Esophagus (tissue), 2 donors: Measurements from ENCODE around the gene SNW1. TPM values are rescaled to one million over a fixed set of nuclear protein-coding genes. Genes with fewer than 3 reads are reported as not detected.

Source experiments
- H3K27ac ChIP-seq, 2 donors: one replicate each; pipeline ENCODE4 v1.5.1; 2013; ENCODE audit warnings: low read depth in 2 of 2, mild to moderate bottlenecking in 2 of 2, inconsistent platforms in 1 of 2, low read length in 1 of 2, moderate library complexity in 1 of 2
- H3K27me3 ChIP-seq, 2 donors: one replicate each; pipeline ENCODE4 v1.6.1; 2013; ENCODE audit warnings: low read length in 2 of 2, control low read depth in 1 of 2, mild to moderate bottlenecking in 1 of 2; ENCODE audit not compliant: insufficient read depth in 2 of 2, control insufficient read depth in 1 of 2
- H3K36me3 ChIP-seq, 2 donors: one replicate each; pipeline ENCODE4 v1.6.1; 2013; ENCODE audit warnings: low read length in 1 of 2; ENCODE audit not compliant: control insufficient read depth in 2 of 2, insufficient read depth in 2 of 2
- H3K4me1 ChIP-seq, 2 donors: one replicate each; pipeline ENCODE4 v1.6.1; 2013; ENCODE audit warnings: low read length in 1 of 2; ENCODE audit not compliant: control insufficient read depth in 2 of 2, insufficient read depth in 2 of 2
- H3K4me3 ChIP-seq, 2 donors: one replicate each; pipeline ENCODE4 v1.5.1; 2013; ENCODE audit warnings: low read length in 2 of 2, mild to moderate bottlenecking in 2 of 2, low read depth in 1 of 2, moderate library complexity in 1 of 2
- H3K9me3 ChIP-seq, 2 donors: one replicate each; pipeline ENCODE4 v1.6.1; 2013; ENCODE audit warnings: mild to moderate bottlenecking in 2 of 2, low read depth in 1 of 2, low read length in 1 of 2, moderate library complexity in 1 of 2; ENCODE audit not compliant: control insufficient read depth in 2 of 2, insufficient read depth in 1 of 2
- WGBS, 2 donors: extraction: QIAGEN DNeasy Blood & Tissue Kit; methylation state at CpG; one replicate each; pipeline ENCODE4 v1.1.7; 2013; 5-methylcytosine and 5-hydroxymethylcytosine counted together
- polyA plus RNA-seq, 2 donors: library from polyadenylated mRNA; stranded (reverse); fragments of 200-250 nt; gene quantifications; one replicate each; pipeline ENCODE4 v1.2.3, GENCODE V29; 2013
- donor health status: healthy with polysubstance abuse.
- donor health status: Bipolar disorder and iron deficiency.

The SNW1 gene
- polyA plus RNA-seq, 2 donors: 20.0 to 32.7 TPM

GRCh38 chr14:77721437-77721836 is 39.5 kb downstream of the SNW1 start:
- Histone ChIP-seq H3K9me3 (no peaks in the 10 kb centered on the region), H3K36me3 (peaks cover 6 to 16% of the 10 kb centered on the region in 2 donors), H3K27me3 (no peaks in the 10 kb centered on the region), H3K27ac (no peak overlapping the region), H3K4me1 (no peaks in the 10 kb centered on the region), H3K4me3 (no peak overlapping the region)
- WGBS, 2 donors: 91 to 95% methylated on average over 5 of the region's 5 CpGs

GRCh38 chr14:77717608-77718305 is 43.2 kb downstream of the SNW1 start:
- Histone ChIP-seq H3K4me1 (no peaks in the 10 kb centered on the region), H3K4me3 (no peak overlapping the region), H3K36me3 (peaks cover 2 to 10% of the 10 kb centered on the region in 2 donors), H3K27me3 (no peaks in the 10 kb centered on the region), H3K9me3 (no peaks in the 10 kb centered on the region), H3K27ac (no peak overlapping the region)
- WGBS, 2 donors: 82 to 84% methylated on average over 5 of the region's 5 CpGs

GRCh38 chr14:77714926-77715325 is 46.0 kb downstream of the SNW1 start:
- H3K4me1 ChIP-seq: no peaks in the 10 kb centered on the region
- H3K36me3 ChIP-seq: peaks cover 2 to 15% of the 10 kb centered on the region in 2 donors
- no peak overlapping the region for H3K4me3 ChIP-seq
- no peaks in the 10 kb centered on the region for H3K27me3 ChIP-seq
- 86 to 88% methylated on average over 6 of the region's 6 CpGs for WGBS, 2 donors
- H3K9me3 ChIP-seq: no peaks in the 10 kb centered on the region
- H3K27ac ChIP-seq: no peak overlapping the region

- 71 to 79% methylated on average over 2 of the region's 2 CpGs for WGBS, 2 donors
- Histone ChIP-seq H3K4me3 (no peak overlapping the region), H3K27ac (no peak overlapping the region), H3K36me3 (peaks cover 0 to 5% of the 10 kb centered on the region in 2 donors), H3K27me3 (no peaks in the 10 kb centered on the region), H3K4me1 (no peaks in the 10 kb centered on the region), H3K9me3 (no peaks in the 10 kb centered on the region)
These were observed 50.6 kb downstream of the SNW1 start for GRCh38 chr14:77710364-77710763.

GRCh38 chr14:77709412-77709811 is 51.5 kb downstream of the SNW1 start:
- H3K27ac ChIP-seq: no peak overlapping the region
- H3K4me1 ChIP-seq: no peaks in the 10 kb centered on the region
- H3K36me3 ChIP-seq: peaks cover 0 to 5% of the 10 kb centered on the region in 2 donors
- 64 to 71% methylated on average over 3 of the region's 3 CpGs for WGBS, 2 donors
- H3K27me3 ChIP-seq: no peaks in the 10 kb centered on the region
- peak overlapping the region in 1 of 2 donors; percentile 98 for H3K4me3 ChIP-seq
- H3K9me3 ChIP-seq: no peaks in the 10 kb centered on the region

GRCh38 chr14:77708749-77709148 is 52.2 kb downstream of the SNW1 start:
- Histone ChIP-seq H3K27ac (no peak overlapping the region), H3K27me3 (no peaks in the 10 kb centered on the region), H3K4me1 (no peaks in the 10 kb centered on the region), H3K4me3 (peak overlapping the region; percentile 93 to 98), H3K36me3 (peaks cover 0 to 9% of the 10 kb centered on the region in 2 donors), H3K9me3 (no peaks in the 10 kb centered on the region)
- 12 to 16% methylated on average over 7 of the region's 7 CpGs for WGBS, 2 donors

GRCh38 chr14:77707724-77708408 is 53.1 kb downstream of the SNW1 start, which contains the start of the genes ALKBH1 and SLIRP:
Gene ALKBH1, minus strand, starts transcription at chr14:77708023. Its CDS starts 19 bp downstream, at chr14:77708004.
Gene SLIRP, plus strand, starts transcription at chr14:77708103. Its CDS starts 9 bp downstream, at chr14:77708112.
- Histone ChIP-seq H3K27me3 (no peaks in the 10 kb centered on the region), H3K9me3 (no peaks in the 10 kb centered on the region), H3K36me3 (peaks cover 0 to 9% of the 10 kb centered on the region in 2 donors), H3K4me1 (no peaks in the 10 kb centered on the region), H3K27ac (peak within 1 kb of the TSS; percentile 40 to 75), H3K4me3 (peak within 1 kb of the TSS; percentile 93 to 98)
- 0% methylated on average over 49 of the region's 49 CpGs for WGBS, 2 donors

GRCh38 chr14:77707355-77707723 is 53.6 kb downstream of the SNW1 start:
- peak overlapping the region in 1 of 2 donors; percentile 75 for H3K27ac ChIP-seq
- H3K4me1 ChIP-seq: no peaks in the 10 kb centered on the region
- no peaks in the 10 kb centered on the region for H3K27me3 ChIP-seq
- H3K9me3 ChIP-seq: no peaks in the 10 kb centered on the region
- peak overlapping the region; percentile 93 to 98 for H3K4me3 ChIP-seq
- peaks cover 0 to 11% of the 10 kb centered on the region in 2 donors for H3K36me3 ChIP-seq
- 0% methylated on average over 14 of the region's 14 CpGs for WGBS, 2 donors

- Histone ChIP-seq H3K4me3 (no peak overlapping the region), H3K27me3 (no peaks in the 10 kb centered on the region), H3K36me3 (peaks cover 2 to 4% of the 10 kb centered on the region in 2 donors), H3K27ac (no peak overlapping the region), H3K4me1 (peaks cover 0 to under 1% of the 10 kb centered on the region in 2 donors), H3K9me3 (no peaks in the 10 kb centered on the region)
- WGBS, 2 donors: 91% methylated on average over 2 of the region's 2 CpGs
These were observed 69.7 kb downstream of the SNW1 start for GRCh38 chr14:77691259-77691658.
